ENCODE data around the gene TRIM7. TPM values are rescaled to one million over a fixed set of nuclear protein-coding genes. Genes with fewer than 3 reads are reported as not detected.
A peak's percentile ranks its signal among the peaks of the same experiment; 100 is the strongest.
"Not testable (repeated sequence)": the region's sequence is repeated elsewhere in the genome, so short reads cannot be mapped to it uniquely, and the experiment has no call there.

The TRIM7 gene
- total RNA-seq, 1 donor = 0.27 TPM

- DNase-seq (ENCODE audit: low read depth in 2 of 3, low spot score in 2 of 3) = not testable (repeated sequence)
Measured at GRCh38 chr5:181214249-181214648, 9.3 kb upstream of the TRIM7 start.

- no peak for DNase-seq (ENCODE audit: low read depth in 2 of 3, low spot score in 2 of 3)
Measured at GRCh38 chr5:181212934-181213333, 7.9 kb upstream of the TRIM7 start.

GRCh38 chr5:181212080-181212479 lies 7.1 kb upstream of the TRIM7 start:
- DNase-seq (ENCODE audit: low read depth in 2 of 3, low spot score in 2 of 3) = no peak

GRCh38 chr5:181211208-181211607 lies 6.2 kb upstream of the TRIM7 start:
- no peak for DNase-seq (ENCODE audit: low read depth in 2 of 3, low spot score in 2 of 3)

- not testable (repeated sequence) for DNase-seq (ENCODE audit: low read depth in 2 of 3, low spot score in 2 of 3)
Measured at GRCh38 chr5:181210698-181211097, 5.7 kb upstream of the TRIM7 start.

- DNase-seq (ENCODE audit: low read depth in 2 of 3, low spot score in 2 of 3) = not testable (repeated sequence)
Measured at GRCh38 chr5:181210148-181210547, 5.2 kb upstream of the TRIM7 start.

GRCh38 chr5:181209006-181209405 lies 4.0 kb upstream of the TRIM7 start:
- DNase-seq (ENCODE audit: low read depth in 2 of 3, low spot score in 2 of 3) = not testable (repeated sequence)

- DNase-seq (ENCODE audit: low read depth in 2 of 3, low spot score in 2 of 3) = no peak
Measured at GRCh38 chr5:181207960-181208253, 2.9 kb upstream of the TRIM7 start.

GRCh38 chr5:181207214-181207959 lies 2.4 kb upstream of the TRIM7 start:
- DNase-seq (ENCODE audit: low read depth in 2 of 3, low spot score in 2 of 3) = peak in 2 of 3 donors; percentile 71 to 88

GRCh38 chr5:181205761-181206649 lies 1.0 kb upstream of the TRIM7 start:
- peak in 1 of 3 donors; percentile 34 for DNase-seq (ENCODE audit: low read depth in 2 of 3, low spot score in 2 of 3)

- peak in 1 of 3 donors; percentile 37 for DNase-seq (ENCODE audit: low read depth in 2 of 3, low spot score in 2 of 3)
Measured at GRCh38 chr5:181204113-181204825, 727 bp downstream of the TRIM7 start.

- no peak for DNase-seq (ENCODE audit: low read depth in 2 of 3, low spot score in 2 of 3)
Measured at GRCh38 chr5:181203777-181204112, 1.3 kb downstream of the TRIM7 start.

GRCh38 chr5:181203093-181203711 lies 1.8 kb downstream of the TRIM7 start:
- no peak for DNase-seq (ENCODE audit: low read depth in 2 of 3, low spot score in 2 of 3)

GRCh38 chr5:181200816-181201215 lies 4.2 kb downstream of the TRIM7 start:
- no peak for DNase-seq (ENCODE audit: low read depth in 2 of 3, low spot score in 2 of 3)

GRCh38 chr5:181199881-181200638 lies 4.9 kb downstream of the TRIM7 start:
- no peak for DNase-seq (ENCODE audit: low read depth in 2 of 3, low spot score in 2 of 3)

GRCh38 chr5:181198905-181199519 lies 6.0 kb downstream of the TRIM7 start:
- no peak for DNase-seq (ENCODE audit: low read depth in 2 of 3, low spot score in 2 of 3)

GRCh38 chr5:181198106-181198685 lies 6.8 kb downstream of the TRIM7 start:
- DNase-seq (ENCODE audit: low read depth in 2 of 3, low spot score in 2 of 3) = no peak

- no peak for DNase-seq (ENCODE audit: low read depth in 2 of 3, low spot score in 2 of 3)
Measured at GRCh38 chr5:181197326-181197951, 7.6 kb downstream of the TRIM7 start.

GRCh38 chr5:181195249-181195761 lies 9.7 kb downstream of the TRIM7 start:
- no peak for DNase-seq (ENCODE audit: low read depth in 2 of 3, low spot score in 2 of 3)

Data from hematopoietic multipotent progenitor cell (in vitro differentiated cells).